ENCODE measurements around the gene ZNF649.
"Not testable (repeated sequence)": the region's sequence is repeated elsewhere in the genome, so short reads cannot be mapped to it uniquely, and the experiment has no call there.

ZNF649 gene

DNA sequence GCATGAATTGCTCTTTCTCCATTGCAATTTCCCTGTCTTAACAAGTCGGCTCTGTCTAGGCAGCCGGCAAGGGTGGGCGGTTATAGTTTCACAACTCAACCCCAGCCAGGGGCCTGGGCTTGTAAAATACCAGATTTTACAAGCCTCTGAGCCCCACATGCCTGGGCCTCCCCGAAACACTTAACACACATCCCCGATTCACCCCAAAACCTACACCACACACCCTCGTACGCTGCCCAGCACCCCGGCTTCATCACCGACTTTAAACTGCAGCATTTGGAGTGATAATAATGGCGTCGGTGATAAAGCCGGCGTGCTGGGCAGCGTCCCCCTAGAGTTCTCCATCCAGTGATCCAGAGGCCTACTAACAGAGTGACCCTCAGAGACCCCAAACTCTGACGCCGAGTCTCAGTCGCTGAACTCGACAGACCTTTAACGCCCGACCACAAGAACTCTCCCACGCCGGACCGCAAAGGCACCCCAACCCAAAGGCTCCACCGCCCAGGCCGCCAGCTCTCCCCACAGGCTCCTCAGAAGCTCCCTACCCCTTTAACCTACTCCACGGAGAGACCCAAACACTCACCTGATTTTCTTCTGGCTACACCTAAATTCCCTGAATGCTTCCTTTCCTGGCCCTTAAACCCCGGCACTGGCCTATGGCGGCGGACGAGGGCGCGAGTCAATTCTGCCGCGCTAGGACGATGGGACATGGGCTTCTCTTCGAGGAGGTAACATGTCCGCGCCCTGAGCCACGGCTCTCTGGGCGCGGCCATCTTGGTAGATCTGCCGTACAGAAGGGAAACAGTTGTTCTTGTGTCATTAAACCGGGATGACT is at the start of gene ZNF649:
Gene ZNF649, minus strand, starts transcription at position 687 of the 835 bp plus-strand sequence. CDS start 4,910 bp downstream, outside the sequence.
- DNase-seq (ENCODE audit: low read depth): peak; percentile 78

DNA sequence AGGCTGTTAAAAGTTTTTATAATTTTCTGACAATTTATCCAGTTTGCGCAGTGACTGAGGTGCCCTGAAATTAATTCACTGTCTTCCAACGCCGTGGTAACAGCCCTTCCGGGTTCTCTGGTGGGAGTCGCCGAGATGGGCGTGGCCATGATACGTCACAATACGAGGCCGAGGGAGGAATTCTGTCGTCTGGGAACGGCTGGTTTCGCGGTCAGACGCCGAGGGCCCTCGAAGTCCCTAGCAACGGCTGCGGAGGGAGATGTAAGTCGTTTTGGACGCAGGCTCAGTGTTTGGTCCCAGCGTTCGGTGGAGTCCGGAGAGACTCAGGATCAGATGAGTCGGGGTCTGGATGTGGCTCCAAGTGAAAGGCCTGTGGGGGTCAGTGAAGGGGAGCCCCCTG is 44.2 kb upstream of the ZNF649 start:
- peak; percentile 11 for DNase-seq (ENCODE audit: low read depth)

DNA sequence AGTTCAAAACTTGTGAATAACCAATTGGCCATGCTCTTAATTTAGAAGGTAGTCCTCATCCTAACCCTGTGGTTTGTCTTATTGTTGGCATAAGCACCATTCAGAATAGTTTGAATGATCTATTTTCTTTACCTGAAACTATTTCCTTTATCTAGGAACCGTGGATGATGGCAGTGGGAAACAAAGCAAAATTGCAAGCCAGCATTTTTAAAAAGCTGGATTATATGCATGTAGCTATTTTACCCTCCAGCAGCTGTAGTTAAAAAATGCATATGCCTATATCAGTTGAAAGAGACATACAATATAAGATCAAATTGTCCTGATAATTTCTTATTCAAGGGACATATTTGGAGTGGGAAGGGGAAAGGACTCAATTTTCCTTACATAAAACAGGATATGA is 41.8 kb upstream of the ZNF649 start:
- DNase-seq (ENCODE audit: low read depth): no peak

DNA sequence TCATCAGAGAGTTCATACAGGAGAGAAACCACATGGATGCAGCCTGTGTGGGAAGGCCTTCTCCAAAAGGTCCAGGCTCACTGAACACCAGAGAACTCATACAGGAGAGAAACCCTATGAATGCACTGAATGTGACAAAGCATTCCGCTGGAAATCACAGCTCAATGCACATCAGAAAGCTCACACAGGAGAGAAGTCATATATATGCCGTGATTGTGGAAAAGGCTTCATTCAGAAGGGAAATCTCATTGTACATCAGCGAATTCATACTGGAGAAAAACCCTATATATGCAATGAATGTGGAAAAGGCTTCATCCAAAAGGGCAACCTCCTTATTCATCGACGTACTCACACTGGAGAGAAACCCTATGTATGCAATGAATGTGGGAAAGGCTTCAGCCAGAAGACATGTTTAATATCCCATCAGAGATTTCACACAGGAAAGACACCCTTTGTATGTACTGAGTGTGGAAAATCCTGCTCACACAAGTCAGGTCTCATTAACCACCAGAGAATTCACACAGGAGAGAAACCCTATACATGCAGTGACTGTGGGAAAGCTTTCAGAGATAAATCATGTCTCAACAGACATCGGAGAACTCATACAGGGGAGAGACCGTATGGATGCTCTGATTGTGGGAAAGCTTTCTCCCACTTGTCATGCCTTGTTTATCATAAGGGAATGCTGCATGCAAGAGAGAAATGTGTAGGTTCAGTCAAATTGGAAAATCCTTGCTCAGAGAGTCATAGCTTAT is 40.2 kb upstream of the ZNF649 start:
- DNase-seq (ENCODE audit: low read depth): no peak

DNA sequence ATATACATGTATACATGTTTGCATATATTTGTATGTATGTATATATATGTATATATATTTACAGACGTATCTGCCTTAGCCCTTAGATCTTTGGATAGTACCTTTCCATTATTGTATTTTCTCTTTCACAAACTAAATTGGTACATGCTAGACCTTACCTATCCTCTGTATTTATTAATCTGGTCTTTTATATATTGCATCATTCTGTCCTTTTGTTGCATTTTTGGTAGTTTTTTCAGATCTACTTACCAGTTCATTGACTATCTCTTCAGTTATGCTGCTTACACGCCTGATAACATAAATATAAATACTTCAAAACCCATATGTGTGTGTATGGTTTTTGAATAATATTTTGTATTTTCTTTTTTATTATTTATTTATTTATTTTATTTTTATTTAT is 34.1 kb upstream of the ZNF649 start:
- DNase-seq (ENCODE audit: low read depth): no peak

DNA sequence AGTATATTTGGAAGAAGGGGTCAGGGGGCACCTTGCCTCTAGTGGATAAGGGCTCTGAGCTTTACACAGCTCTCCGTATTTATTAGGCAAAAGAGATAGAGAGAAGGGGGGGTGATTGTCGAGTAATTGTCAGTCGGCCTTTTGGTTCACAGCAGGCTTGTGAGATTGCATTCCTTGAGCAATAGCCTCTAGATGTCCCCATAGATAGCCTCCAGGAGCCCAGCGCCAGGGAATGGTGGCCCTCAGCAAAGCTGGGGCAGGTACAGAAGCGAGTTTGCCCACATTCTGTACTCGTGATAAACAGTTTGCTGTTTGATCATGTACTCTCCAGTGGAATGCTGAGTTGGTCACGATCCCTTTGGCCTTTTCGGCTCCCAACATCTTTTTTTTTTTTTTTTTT is 27.1 kb upstream of the ZNF649 start:
- DNase-seq (ENCODE audit: low read depth): no peak

DNA sequence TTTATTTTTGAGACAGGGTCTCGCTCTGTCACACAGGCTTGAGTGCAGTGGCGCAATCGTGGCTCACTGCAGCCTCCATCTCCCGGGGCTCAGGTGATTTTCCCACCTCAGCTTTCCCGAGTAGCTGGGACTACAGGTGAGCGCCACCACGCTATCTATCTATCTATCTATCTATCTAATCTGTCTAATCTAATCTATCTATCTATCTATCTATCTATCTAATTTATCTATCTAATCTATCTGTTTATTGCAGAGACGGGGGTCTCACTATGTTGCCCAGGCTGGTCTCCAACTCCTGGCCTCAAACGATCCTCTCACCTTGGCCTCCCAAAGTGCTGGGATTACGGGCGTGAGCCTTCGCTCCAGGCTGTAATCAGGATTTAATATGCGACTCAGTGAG is 23.0 kb upstream of the ZNF649 start:
- no peak for DNase-seq (ENCODE audit: low read depth)

DNA sequence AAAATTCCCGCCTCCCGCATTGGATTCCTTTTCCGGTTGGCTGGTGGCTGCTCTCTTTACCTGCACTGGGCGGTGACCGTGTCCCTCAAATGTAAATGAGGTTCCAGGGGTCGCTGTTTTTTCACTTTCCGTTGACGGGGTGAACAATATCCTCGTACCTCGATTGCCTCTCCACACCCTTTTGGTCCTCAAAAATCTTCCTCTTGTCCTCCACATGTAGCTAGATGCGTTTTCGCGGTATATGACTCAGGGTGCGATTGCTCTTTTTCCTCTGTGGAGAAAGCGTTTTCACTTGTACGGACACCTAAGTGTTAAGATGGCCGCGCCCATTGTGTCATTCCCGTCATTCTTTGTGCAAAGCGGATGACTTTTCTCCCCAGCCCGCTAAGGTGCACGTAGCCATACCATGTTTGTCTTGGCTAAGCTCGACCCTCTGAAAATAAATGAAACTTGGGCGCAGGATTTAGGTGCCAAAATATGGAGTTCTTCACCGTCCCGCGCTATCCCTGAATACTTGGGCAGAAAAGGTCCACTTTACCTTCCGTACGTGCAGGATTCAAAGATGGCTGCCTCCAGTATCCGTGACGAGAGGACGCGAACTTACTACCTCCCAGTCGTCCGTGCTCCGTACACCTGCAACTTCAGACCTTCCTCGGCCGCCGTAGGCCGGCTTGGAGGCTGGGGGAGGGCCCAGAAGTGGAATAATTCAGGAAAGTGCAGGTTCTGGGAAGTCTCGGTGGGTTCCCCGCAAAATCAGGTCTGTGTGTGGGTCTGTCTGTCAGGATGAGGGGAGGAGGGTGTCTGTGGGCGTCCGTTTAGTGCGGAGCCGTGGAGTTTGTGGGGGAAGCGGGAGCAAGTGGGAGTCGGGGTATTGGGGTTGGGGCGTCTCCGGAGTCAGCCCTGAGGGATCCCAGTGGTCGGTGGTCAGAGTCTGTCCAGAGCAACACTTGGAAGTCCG is 22.2 kb upstream of the ZNF649 start, which contains the start of gene ZNF613:
Gene ZNF613, plus strand, starts transcription at position 689 of the 958 bp plus-strand sequence. CDS start 8,749 bp downstream, outside the sequence.
- DNase-seq (ENCODE audit: low read depth): peak; percentile 85

DNA sequence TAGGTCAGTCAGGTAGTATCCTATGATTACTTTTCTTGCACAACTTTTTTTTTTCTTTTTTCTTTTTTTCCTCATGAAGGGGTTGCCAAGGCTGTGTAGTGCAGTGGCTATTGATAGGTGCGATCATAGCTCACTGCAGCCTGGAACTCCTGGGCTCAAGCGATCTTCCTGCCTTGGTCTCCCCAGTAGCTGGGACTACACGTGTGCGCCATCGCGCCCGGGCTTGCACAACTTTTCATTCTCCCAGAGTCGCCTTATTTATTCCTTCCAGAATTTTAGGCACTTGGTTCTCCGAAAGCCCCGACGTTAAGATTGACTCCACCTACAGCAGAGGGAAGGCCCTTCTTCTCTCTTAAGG is 21.6 kb upstream of the ZNF649 start:
- no peak for DNase-seq (ENCODE audit: low read depth)

DNA sequence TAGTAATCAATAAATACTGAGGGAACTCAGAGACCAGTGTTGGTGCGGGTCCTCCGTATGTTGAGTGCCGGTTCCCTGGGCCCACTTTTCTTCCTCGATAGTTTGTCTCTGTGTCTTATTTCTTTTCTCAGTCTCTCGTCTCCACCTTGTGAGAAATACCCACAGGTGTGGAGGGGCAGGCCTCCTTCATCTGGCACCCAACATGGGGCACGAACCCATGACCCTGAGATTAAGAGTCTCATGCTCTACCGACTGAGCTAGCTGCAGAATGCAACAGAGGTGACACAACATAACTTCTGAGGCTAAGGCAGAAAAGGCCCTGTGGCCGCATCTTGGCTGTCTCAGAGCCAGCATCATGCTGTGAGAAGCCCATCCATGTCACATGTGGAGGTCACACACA is 17.1 kb upstream of the ZNF649 start:
- DNase-seq (ENCODE audit: low read depth): no peak

DNA sequence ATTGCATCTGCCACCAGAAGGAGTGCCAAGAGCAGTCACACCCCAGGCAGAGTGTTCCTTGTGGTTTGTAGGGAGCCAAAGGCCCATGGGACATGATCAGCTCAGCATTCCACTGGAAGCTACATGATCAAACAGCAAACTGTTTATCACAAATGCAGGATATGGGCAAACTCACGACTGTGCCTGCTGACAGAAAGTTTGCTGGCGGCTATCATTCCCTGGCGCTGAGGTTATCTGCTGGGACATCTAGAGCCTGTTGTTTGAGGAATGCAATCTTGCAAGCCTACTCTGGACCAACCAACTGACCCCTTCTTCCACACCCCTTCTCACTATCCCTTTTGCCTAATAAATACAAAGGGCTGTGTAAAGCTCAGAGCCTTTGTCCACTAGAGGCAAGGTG is 14.8 kb upstream of the ZNF649 start:
- no peak for DNase-seq (ENCODE audit: low read depth)

DNA sequence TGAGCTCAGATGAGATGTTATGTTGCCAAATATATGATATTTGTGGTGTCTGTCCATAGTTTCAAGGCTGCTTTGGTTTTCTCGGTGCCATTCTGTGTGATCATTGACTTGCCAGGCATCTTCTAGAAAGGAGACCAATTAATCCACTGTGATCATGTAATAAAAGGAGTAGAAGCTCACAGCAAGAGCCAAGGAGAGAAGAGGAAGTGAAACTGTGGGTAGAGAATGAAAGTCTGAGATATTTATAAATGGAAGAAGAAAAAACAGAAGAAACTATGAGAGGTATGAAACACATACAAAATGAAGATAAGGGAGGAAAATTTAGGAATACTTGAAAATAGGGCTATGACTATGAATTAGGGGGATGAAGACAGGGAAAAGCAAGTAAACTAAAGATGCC is 11.3 kb upstream of the ZNF649 start:
- no peak for DNase-seq (ENCODE audit: low read depth)

DNA sequence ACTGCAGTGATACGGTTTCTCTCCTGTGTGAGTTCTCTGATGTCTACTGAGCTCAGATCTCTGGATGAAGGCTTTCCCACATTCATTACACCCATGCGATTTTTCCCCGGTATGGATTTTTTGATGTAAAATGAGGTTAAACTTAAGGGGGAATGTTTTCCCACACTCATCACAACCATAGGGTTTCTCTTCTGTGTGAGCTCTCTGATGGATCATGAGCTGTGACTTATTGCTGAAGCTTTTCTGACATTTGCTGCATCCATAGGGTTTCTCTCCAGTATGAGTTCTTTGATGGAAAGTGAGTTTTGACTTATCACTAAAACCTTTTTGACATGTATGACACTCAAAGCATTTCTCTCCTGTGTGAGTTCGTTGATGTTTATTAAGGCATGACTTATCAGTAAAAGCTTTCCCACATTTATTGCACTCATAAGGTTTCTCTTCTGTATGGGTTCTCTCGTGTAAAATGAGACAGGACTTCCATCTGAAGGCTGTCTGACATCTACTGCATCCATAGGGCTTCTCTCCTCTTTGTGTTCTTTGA is 10.6 kb upstream of the ZNF649 start:
- no peak for DNase-seq (ENCODE audit: low read depth)

DNA sequence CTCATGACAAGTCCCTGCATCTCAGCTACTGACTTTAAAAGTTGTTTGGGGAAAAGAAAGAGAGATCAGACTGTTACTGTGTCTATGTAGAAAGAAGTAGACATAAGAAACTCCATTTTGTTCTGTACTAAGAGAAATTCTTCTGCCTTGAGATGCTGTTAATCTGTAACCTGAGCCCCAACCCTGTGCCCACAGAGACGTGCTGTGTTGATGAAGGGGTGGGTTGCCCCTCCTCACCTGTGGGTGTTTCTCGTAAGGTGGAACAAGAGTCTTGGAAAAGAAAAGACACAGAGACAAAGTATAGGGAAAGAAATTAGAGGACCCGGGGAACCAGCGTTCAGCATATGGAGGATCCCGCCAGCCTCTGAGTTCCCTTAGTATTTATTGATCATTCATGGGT is 3.2 kb upstream of the ZNF649 start:
- DNase-seq (ENCODE audit: low read depth): not testable (repeated sequence)

DNA sequence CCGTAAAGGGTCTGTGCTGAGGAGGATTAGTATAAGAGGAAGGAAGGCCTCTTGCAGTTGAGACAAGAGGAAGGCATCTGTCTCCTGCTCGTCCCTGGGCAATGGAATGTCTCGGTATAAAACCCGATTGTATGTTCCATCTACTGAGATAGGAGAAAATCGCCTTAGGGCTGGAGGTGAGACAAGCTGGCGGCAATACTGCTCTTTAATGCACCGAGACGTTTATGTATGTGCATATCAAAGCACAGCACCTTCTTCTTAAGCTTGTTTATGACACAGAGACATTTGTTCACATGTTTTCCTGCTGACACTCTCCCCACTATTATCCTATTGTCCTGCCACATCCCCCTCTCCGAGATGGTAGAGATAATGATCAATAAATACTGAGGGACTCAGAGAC is 1.3 kb upstream of the ZNF649 start:
- DNase-seq (ENCODE audit: low read depth): not testable (repeated sequence)

DNA sequence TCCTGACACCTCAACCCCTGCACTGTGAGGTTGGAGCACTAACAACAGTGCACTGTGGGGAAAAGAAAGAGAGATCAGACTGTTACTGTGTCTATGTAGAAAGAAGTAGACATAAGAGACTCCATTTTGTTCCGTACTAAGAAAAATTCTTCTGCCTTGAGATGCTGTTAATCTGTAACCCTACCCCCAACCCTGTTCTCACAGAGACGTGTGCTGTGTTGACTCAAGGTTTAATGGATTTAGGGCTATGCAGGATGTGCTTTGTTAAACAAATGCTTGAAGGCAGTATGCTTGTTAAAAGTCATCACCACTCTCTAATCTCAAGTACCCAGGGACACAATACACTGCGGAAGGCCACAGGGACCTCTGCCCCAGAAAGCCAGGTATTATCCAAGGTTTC is 822 bp upstream of the ZNF649 start:
- not testable (repeated sequence) for DNase-seq (ENCODE audit: low read depth)

DNA sequence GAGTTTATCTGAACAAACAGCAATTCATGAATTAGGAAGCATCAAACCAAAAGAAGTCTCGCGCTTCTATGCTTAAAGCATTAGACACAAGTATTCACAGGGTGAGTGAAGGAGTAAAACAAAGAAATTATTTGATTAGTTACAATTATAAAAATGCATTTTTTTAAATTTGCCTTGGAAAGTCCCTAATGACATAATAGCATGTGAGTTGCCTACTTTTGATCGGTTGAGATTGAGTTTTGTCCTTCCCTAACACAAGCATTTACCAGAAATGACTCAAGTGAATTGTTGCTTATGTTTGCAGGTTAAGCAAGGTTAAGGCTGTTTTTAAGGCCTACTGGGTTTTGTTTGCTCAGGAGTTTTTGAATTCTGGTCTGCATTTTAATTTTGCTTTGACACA is 389 bp upstream of the ZNF649 start:
- no peak for DNase-seq (ENCODE audit: low read depth)

DNA sequence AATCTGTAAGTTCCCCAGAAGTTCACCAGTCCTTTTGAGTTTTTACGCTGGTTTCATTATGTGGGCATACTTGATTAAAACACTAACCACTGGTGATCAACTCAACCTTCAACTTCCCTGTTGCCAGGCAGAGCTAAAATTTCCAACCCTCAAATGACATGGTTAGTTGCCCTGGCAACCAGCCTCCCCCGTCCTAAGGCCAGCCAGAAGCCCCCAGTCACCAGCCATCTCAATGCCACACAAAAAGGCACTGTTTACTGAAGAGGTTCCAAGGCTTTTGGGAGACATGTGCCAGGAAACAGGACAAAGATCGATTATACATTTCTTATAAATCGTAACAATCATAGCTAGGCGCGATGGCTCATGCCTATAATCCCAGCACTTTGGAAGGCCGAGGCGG is 1.6 kb downstream of the ZNF649 start:
- DNase-seq (ENCODE audit: low read depth): no peak

DNA sequence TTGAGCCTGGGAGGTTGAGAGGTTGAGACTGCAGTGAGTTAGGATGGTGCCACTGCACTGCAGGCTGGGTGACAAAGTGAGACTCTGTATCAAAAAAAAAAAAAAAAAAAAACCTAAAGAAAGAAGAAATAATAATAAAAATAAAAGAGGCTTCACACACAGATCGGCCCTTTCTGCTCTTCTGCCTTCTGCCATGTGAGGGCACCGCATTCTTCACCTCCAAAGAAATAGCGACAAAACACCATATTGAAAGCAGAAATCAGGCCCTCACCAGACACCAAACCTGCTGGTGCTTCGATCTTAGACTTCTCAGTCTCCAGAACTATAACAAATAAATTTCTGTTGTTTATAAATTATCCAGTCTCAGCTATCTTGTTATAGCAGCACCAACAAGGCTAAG is 3.0 kb downstream of the ZNF649 start:
- no peak for DNase-seq (ENCODE audit: low read depth)

DNA sequence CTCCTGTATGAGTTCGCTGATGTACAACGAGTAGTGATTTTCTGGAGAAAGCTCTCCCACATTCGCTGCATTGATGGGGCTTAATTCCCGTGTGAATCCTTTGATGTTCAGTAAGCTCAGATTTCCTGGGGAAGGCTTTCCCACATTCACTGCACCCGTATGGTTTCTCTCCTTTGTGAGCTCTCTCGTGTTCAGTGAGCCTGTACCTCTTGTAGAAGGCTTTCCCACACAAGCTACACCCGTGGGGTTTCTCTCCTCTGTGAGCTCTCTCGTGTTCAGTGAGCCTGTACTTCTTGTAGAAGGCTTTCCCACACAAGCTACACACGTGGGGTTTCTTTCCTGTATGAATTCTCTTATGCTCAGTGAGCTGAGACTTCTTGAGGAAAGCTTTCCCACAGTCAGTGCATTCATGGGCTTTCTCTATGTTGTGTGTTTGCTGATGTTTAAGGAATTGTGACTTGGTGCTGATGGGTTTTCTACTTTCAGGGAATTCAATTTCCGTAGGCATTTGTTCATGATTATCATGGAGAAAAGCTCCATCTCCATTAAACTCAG is 13.5 kb downstream of the ZNF649 start:
- no peak for DNase-seq (ENCODE audit: low read depth)

DNA sequence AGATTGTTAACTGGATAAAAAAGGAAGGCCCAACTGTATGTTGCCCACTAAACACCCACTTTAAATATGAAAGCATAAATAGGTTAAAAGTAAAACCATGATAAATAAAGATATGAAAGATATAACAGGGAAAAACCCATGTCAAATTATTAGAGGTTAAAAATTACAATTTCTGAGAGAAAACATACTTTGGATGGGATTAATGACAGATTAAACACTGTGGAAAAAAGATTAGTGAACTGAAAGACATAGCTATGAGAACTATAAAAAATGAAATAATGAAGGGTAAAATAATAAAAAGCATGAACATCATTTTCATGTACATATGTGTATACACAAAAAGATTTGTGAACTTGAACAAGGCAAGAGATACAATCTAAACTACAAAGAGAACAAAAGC is 14.9 kb downstream of the ZNF649 start:
- no peak for DNase-seq (ENCODE audit: low read depth)

Measured in stromal cell of bone marrow (primary cell).